ENCODE results near the gene MISP. TPM values are rescaled to one million over a fixed set of nuclear protein-coding genes. Genes with fewer than 3 reads are reported as not detected.

MISP gene
- polyA plus RNA-seq, 2 donors = 0.08 to 0.11 TPM

DNA sequence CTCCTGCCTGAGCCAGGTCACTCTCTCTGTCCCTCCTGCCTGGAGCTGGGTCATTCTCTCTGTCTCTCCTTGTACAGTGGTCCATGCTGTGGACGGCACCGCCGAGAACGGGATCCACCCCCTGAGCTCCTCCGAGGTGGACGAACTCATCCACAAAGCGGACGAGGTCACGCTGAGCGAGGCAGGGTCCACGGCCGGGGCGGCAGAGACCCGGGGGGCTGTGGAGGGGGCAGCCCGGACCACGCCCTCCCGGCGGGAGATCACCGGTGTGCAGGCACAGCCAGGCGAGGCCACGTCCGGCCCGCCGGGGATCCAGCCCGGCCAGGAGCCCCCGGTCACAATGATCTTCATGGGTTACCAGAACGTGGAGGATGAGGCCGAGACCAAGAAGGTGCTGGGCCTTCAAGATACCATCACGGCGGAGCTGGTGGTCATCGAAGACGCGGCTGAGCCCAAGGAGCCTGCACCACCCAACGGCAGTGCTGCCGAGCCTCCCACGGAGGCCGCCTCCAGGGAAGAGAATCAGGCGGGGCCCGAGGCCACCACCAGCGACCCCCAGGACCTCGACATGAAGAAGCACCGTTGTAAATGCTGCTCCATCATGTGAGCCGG, 4.6 kb upstream of the MISP start:
- H3K9me3 ChIP-seq (ENCODE audit: control insufficient read depth in 2 of 2, insufficient read depth in 1 of 2, low read depth in 1 of 2, low read length in 1 of 2) = peaks cover 4 to 8% of the 10 kb centered on the region in 2 donors
- 94 to 97% methylated on average over 37 to 43 of the region's 43 CpGs for WGBS, 2 donors
- H3K4me3 ChIP-seq (ENCODE audit: low read depth in 1 of 2, low read length in 2 of 2) = no peak overlapping the region
- H3K27me3 ChIP-seq (ENCODE audit: control insufficient read depth in 1 of 2, insufficient read depth in 2 of 2, low read length in 2 of 2) = no peaks in the 10 kb centered on the region
- peaks cover 0 to 2% of the 10 kb centered on the region in 2 donors for H3K4me1 ChIP-seq (ENCODE audit: control insufficient read depth in 2 of 2, insufficient read depth in 2 of 2, low read length in 1 of 2)
- no peak overlapping the region for H3K27ac ChIP-seq (ENCODE audit: low read depth in 2 of 2, low read length in 1 of 2)
- no peaks in the 10 kb centered on the region for H3K36me3 ChIP-seq (ENCODE audit: control insufficient read depth in 2 of 2, insufficient read depth in 2 of 2, low read length in 1 of 2)

DNA sequence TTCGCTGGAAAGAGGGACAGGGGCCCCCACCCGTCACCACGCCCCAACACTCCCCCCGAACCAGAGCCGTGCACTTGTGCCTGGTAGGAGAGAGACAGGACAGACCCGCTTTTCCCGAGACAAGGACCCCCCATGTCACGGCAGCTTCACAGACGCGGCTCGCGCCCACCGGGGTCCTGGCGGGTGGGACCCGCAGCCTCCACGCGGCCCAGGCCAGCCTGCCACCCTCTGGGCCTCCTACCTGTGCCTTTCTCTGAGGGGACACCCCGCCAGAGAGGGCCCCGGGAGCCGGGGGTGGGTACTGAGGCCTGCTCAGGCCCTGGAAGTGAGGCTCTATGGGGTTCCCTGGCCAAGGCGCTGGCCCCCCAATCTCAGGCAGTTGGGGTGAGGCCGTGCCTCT, 4.0 kb upstream of the MISP start:
- no peaks in the 10 kb centered on the region for H3K36me3 ChIP-seq (ENCODE audit: control insufficient read depth in 2 of 2, insufficient read depth in 2 of 2, low read length in 1 of 2)
- WGBS, 2 donors = 95 to 97% methylated on average over 22 of the region's 22 CpGs
- peaks cover 0 to 5% of the 10 kb centered on the region in 2 donors for H3K4me1 ChIP-seq (ENCODE audit: control insufficient read depth in 2 of 2, insufficient read depth in 2 of 2, low read length in 1 of 2)
- H3K9me3 ChIP-seq (ENCODE audit: control insufficient read depth in 2 of 2, insufficient read depth in 1 of 2, low read depth in 1 of 2, low read length in 1 of 2) = peaks cover 4 to 8% of the 10 kb centered on the region in 2 donors
- H3K27ac ChIP-seq (ENCODE audit: low read depth in 2 of 2, low read length in 1 of 2) = no peak overlapping the region
- H3K4me3 ChIP-seq (ENCODE audit: low read depth in 1 of 2, low read length in 2 of 2) = no peak overlapping the region
- H3K27me3 ChIP-seq (ENCODE audit: control insufficient read depth in 1 of 2, insufficient read depth in 2 of 2, low read length in 2 of 2) = no peaks in the 10 kb centered on the region

DNA sequence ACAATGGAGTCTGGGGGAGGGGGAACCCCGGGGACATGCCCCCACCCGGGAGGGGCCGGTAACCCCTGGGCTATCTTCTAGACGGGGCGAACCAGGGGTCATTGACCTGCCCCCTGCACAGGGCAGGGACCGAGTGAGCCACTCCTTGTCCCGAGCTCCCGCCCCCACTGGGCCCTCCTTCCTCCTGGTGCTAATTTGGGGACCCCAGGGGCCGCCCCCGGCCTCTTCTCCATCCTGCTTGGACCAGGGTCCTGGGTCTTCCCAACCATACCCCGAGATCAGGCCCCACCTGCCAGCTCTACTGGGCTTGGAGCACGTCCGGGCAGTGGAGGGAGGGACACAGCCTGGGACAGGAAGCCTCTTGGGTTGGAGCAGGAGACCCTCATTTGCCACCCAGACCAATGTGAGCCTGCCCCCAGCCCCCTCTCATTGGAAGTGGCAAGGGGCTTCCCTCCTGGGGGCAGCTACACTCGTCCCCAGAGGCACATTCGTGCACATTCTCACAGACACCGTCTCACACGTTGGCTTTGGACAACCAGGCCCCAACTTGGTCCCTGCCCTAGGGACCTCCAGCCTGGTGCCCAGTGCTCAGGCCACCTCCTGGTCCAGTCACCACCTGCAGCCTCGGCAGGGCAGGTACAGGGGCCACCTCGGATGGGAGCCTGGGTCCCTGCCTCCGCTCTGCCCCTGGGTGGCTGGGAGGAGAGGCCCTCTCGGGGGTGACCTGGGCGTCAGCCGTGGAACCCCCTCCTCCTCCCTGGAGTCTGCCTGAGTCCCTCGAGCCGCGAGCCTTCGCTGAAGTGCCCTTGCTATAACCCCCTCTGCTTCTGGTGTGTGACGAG, 3.3 kb upstream of the MISP start:
- H3K9me3 ChIP-seq (ENCODE audit: control insufficient read depth in 2 of 2, insufficient read depth in 1 of 2, low read depth in 1 of 2, low read length in 1 of 2) = peaks cover 4 to 8% of the 10 kb centered on the region in 2 donors
- peaks cover 0 to 5% of the 10 kb centered on the region in 2 donors for H3K4me1 ChIP-seq (ENCODE audit: control insufficient read depth in 2 of 2, insufficient read depth in 2 of 2, low read length in 1 of 2)
- H3K36me3 ChIP-seq (ENCODE audit: control insufficient read depth in 2 of 2, insufficient read depth in 2 of 2, low read length in 1 of 2) = no peaks in the 10 kb centered on the region
- 91 to 94% methylated on average over 28 of the region's 28 CpGs for WGBS, 2 donors
- H3K27ac ChIP-seq (ENCODE audit: low read depth in 2 of 2, low read length in 1 of 2) = no peak overlapping the region
- H3K4me3 ChIP-seq (ENCODE audit: low read depth in 1 of 2, low read length in 2 of 2) = no peak overlapping the region
- H3K27me3 ChIP-seq (ENCODE audit: control insufficient read depth in 1 of 2, insufficient read depth in 2 of 2, low read length in 2 of 2) = no peaks in the 10 kb centered on the region

DNA sequence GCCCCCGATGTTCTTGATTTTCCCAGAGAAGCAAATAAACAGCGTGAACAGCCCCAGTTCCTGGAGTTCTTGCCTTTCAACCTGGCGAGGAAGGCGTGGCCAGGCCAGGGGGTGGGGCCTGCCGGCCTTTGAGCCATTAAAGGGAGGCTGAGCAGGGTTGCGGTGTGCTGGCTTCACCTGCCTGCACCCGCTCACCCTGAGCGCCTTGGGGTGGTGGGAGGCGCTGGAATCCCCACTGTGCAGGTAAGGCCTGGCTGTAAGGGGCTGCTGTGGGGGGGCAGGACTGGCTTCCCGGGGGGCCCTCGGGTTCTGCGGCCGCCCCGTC, 2.7 kb upstream of the MISP start:
- no peaks in the 10 kb centered on the region for H3K27me3 ChIP-seq (ENCODE audit: control insufficient read depth in 1 of 2, insufficient read depth in 2 of 2, low read length in 2 of 2)
- H3K27ac ChIP-seq (ENCODE audit: low read depth in 2 of 2, low read length in 1 of 2) = no peak overlapping the region
- no peaks in the 10 kb centered on the region for H3K36me3 ChIP-seq (ENCODE audit: control insufficient read depth in 2 of 2, insufficient read depth in 2 of 2, low read length in 1 of 2)
- H3K4me1 ChIP-seq (ENCODE audit: control insufficient read depth in 2 of 2, insufficient read depth in 2 of 2, low read length in 1 of 2) = peaks cover 0 to 5% of the 10 kb centered on the region in 2 donors
- 75 to 80% methylated on average over 14 of the region's 14 CpGs for WGBS, 2 donors
- H3K4me3 ChIP-seq (ENCODE audit: low read depth in 1 of 2, low read length in 2 of 2) = no peak overlapping the region
- peaks cover 4 to 8% of the 10 kb centered on the region in 2 donors for H3K9me3 ChIP-seq (ENCODE audit: control insufficient read depth in 2 of 2, insufficient read depth in 1 of 2, low read depth in 1 of 2, low read length in 1 of 2)

DNA sequence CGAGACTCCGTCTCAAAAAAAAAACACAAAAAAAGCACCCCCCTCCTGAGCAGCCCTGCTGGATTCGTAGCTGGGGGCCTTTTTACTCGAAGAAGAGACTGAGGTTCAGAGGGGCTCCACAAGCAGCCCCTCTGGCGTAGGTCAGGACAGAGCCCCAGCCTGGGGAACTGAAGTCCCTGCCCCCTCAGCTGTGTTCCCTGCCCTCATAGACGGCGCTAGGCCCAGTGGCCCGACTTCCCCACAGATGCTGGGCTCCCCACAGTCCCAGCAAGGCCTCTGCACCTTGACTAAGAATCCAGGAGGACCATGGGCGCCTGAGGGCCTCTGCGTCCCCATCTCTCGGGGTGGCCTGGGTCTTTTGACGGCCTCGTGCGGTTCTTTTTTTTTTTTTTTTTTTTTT, 1.1 kb upstream of the MISP start:
- H3K27me3 ChIP-seq (ENCODE audit: control insufficient read depth in 1 of 2, insufficient read depth in 2 of 2, low read length in 2 of 2) = no peaks in the 10 kb centered on the region
- no peak overlapping the region for H3K27ac ChIP-seq (ENCODE audit: low read depth in 2 of 2, low read length in 1 of 2)
- H3K36me3 ChIP-seq (ENCODE audit: control insufficient read depth in 2 of 2, insufficient read depth in 2 of 2, low read length in 1 of 2) = no peaks in the 10 kb centered on the region
- peaks cover 0 to 5% of the 10 kb centered on the region in 2 donors for H3K4me1 ChIP-seq (ENCODE audit: control insufficient read depth in 2 of 2, insufficient read depth in 2 of 2, low read length in 1 of 2)
- peaks cover 4 to 8% of the 10 kb centered on the region in 2 donors for H3K9me3 ChIP-seq (ENCODE audit: control insufficient read depth in 2 of 2, insufficient read depth in 1 of 2, low read depth in 1 of 2, low read length in 1 of 2)
- WGBS, 2 donors = 75 to 78% methylated on average over 12 to 14 of the region's 14 CpGs
- no peak overlapping the region for H3K4me3 ChIP-seq (ENCODE audit: low read depth in 1 of 2, low read length in 2 of 2)

DNA sequence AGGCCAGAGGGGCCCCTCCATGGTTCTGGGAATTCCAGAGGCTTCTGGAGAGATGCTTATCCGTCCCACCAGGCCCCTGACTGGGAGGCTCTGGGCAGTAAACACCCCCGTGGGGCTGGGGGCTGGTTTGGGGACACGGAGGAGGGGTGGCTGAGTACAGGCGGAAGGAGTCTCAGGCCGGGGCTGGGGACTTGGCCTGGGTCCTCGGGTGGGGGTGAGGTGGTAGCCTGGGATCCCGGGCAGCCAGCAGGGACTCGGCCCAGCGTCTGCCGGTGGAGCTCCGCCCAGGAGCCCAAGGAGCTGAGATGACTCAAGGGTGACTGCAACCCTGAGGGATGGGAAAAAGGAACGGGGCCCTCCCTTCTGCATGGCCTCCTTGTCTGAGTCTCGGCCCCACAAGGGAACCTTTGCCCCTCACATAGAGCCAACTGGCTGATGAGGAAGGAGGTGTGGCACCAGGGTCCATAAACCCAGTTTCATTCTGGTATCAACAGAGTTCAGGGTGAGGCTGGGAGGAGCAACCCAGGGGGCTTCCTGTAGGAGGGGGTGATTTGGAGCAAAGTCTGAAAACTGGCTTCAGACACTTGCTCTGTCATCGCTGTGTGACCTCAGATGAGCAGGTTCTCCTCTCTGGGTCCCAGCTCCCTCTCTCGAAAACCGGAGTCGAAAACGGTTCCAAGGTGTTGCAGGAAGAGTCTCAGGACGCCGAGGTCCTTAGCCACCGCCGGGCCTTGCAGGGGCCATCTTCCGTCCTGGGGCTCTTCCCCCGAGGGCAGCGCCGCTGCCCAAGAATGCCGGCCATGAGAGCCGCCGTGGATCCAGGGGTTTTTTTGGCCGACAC, 809 bp downstream of the MISP start:
- Histone ChIP-seq H3K4me3 (ENCODE audit: low read depth in 1 of 2, low read length in 2 of 2) (no peak overlapping the region), H3K36me3 (ENCODE audit: control insufficient read depth in 2 of 2, insufficient read depth in 2 of 2, low read length in 1 of 2) (no peaks in the 10 kb centered on the region), H3K9me3 (ENCODE audit: control insufficient read depth in 2 of 2, insufficient read depth in 1 of 2, low read depth in 1 of 2, low read length in 1 of 2) (peaks cover 4 to 8% of the 10 kb centered on the region in 2 donors), H3K27ac (ENCODE audit: low read depth in 2 of 2, low read length in 1 of 2) (no peak overlapping the region), H3K27me3 (ENCODE audit: control insufficient read depth in 1 of 2, insufficient read depth in 2 of 2, low read length in 2 of 2) (no peaks in the 10 kb centered on the region), H3K4me1 (ENCODE audit: control insufficient read depth in 2 of 2, insufficient read depth in 2 of 2, low read length in 1 of 2) (peaks cover 0 to 5% of the 10 kb centered on the region in 2 donors)
- 56% methylated on average over 30 of the region's 30 CpGs for WGBS, 2 donors

DNA sequence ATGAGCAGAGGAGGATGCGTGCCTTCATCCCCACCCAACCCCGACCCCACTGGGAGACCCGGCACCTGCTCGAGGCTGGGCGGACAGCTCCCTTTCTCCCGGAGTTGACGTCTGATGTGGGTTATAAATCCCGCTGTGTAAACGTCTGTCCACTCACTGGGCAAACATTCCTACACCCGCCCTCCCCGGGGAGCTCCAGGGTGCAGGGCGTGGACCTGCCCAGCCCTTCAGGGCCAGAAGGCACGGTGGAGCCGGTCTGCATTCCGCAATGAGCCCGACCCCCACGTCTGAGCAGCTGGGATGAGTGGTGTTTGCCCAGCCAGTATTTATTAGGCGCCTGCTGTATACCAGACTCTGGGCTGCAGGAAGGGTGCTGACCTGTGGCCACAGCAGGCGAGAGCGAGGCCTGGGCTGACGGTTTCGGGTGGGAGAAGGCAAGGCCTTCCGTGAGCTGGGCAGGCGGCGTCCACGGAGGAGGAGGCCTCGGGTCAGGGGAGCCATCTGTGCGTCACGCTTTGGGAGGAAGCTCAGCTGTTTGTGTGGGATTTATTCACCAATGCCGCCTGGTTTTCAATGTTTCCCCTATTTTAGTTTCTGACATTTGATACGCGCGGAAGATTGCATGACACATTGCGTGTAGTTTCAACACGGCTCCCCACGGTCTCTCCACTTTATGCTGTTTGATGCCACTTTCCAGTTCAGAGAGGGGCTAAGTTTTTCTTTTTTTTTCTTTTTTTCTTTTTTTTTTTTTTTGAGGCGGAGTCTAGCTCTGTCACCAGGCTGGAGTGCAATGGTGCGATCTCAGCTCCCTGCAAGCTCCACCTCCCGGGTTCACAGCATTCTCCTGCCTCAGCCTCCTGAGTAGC, 2.0 kb downstream of the MISP start:
- no peak overlapping the region for H3K4me3 ChIP-seq (ENCODE audit: low read depth in 1 of 2, low read length in 2 of 2)

DNA sequence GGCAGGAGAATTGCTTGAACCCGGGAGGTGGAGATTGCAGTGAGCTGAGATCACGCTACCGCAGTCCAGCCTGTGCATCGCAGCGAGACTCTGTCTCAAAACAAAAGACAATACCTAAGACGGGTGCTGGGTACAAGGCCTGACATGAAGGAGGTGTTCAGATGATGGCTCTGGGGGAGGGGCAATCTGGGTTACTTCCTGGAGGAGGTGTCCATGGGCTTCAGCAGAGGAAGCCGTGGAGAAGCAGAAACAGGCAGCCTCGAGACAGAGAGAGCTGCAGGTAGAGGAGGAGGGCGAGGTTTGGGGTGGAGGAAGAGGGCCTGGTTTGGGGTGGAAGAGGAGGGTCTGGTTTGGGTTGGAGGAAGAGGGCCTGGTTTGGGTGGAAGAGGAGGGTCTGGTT, 3.6 kb downstream of the MISP start:
- Histone ChIP-seq H3K9me3 (ENCODE audit: control insufficient read depth in 2 of 2, insufficient read depth in 1 of 2, low read depth in 1 of 2, low read length in 1 of 2) (peaks cover 5 to 9% of the 10 kb centered on the region in 2 donors), H3K4me1 (ENCODE audit: control insufficient read depth in 2 of 2, insufficient read depth in 2 of 2, low read length in 1 of 2) (peaks cover 0 to 5% of the 10 kb centered on the region in 2 donors), H3K4me3 (ENCODE audit: low read depth in 1 of 2, low read length in 2 of 2) (no peak overlapping the region), H3K36me3 (ENCODE audit: control insufficient read depth in 2 of 2, insufficient read depth in 2 of 2, low read length in 1 of 2) (no peaks in the 10 kb centered on the region), H3K27me3 (ENCODE audit: control insufficient read depth in 1 of 2, insufficient read depth in 2 of 2, low read length in 2 of 2) (no peaks in the 10 kb centered on the region), H3K27ac (ENCODE audit: low read depth in 2 of 2, low read length in 1 of 2) (no peak overlapping the region)
- 76 to 86% methylated on average over 9 of the region's 9 CpGs for WGBS, 2 donors

More for the DNA sequence above, 2.0 kb downstream of the MISP start:
- Histone ChIP-seq H3K9me3 (ENCODE audit: control insufficient read depth in 2 of 2, insufficient read depth in 1 of 2, low read depth in 1 of 2, low read length in 1 of 2) (peaks cover 0 to 4% of the 10 kb centered on the region in 2 donors), H3K4me1 (ENCODE audit: control insufficient read depth in 2 of 2, insufficient read depth in 2 of 2, low read length in 1 of 2) (peaks cover 0 to 5% of the 10 kb centered on the region in 2 donors), H3K27me3 (ENCODE audit: control insufficient read depth in 1 of 2, insufficient read depth in 2 of 2, low read length in 2 of 2) (no peaks in the 10 kb centered on the region), H3K27ac (ENCODE audit: low read depth in 2 of 2, low read length in 1 of 2) (peak overlapping the region; percentile 2), H3K36me3 (ENCODE audit: control insufficient read depth in 2 of 2, insufficient read depth in 2 of 2, low read length in 1 of 2) (no peaks in the 10 kb centered on the region)
- WGBS, 2 donors = 30 to 31% methylated on average over 38 to 39 of the region's 39 CpGs

DNA sequence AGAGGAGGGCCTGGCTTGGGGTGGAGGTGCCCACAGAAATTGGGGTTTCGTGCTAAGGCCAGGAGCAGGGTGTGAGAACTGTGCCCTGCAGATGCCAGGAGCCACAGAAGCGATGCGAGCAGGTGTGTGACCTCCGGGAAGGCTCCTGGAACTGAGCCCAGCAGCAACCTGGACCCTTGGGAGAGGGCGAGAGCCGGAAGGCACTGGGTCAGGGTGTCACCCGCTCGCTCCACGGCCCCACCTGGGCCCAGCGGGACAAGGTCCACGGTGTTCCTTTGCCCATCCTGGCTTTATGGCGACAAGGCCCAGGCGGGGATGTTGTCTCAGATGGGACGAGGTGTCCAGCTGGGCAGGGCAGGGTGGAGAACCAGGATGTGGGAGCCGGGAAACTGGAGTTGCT, 4.2 kb downstream of the MISP start:
- Histone ChIP-seq H3K4me1 (ENCODE audit: control insufficient read depth in 2 of 2, insufficient read depth in 2 of 2, low read length in 1 of 2) (peaks cover 0 to 5% of the 10 kb centered on the region in 2 donors), H3K9me3 (ENCODE audit: control insufficient read depth in 2 of 2, insufficient read depth in 1 of 2, low read depth in 1 of 2, low read length in 1 of 2) (peaks cover 5 to 9% of the 10 kb centered on the region in 2 donors), H3K27me3 (ENCODE audit: control insufficient read depth in 1 of 2, insufficient read depth in 2 of 2, low read length in 2 of 2) (no peaks in the 10 kb centered on the region), H3K4me3 (ENCODE audit: low read depth in 1 of 2, low read length in 2 of 2) (no peak overlapping the region), H3K27ac (ENCODE audit: low read depth in 2 of 2, low read length in 1 of 2) (no peak overlapping the region), H3K36me3 (ENCODE audit: control insufficient read depth in 2 of 2, insufficient read depth in 2 of 2, low read length in 1 of 2) (no peaks in the 10 kb centered on the region)
- 86 to 91% methylated on average over 15 of the region's 15 CpGs for WGBS, 2 donors
